Omental fat pad (tissue), 4 donors: ENCODE data around the gene TESMIN. TPM values are rescaled to one million over a fixed set of nuclear protein-coding genes. Genes with fewer than 3 reads are reported as not detected.
A peak's percentile ranks its signal among the peaks of the same experiment; 100 is the strongest.

Experiments
- ATAC-seq: fragments of 150-250 bp; one replicate; pipeline ENCODE4 v1.9.1; 2016; ENCODE audit warnings: mild to moderate bottlenecking, moderate library complexity; ENCODE audit not compliant: low FRiP score
- DNase-seq: peaks from one replicate; pipeline ENCODE4 v3.0.0-alpha.2; 2019; ENCODE audit warnings: low spot score
- CTCF ChIP-seq, 3 donors: fragments of 450-650 bp; IDR thresholded peaks; one replicate each; pipeline ENCODE4 v1.5.1; 2016 to 2017; ENCODE audit warnings: antibody characterized with exemption in 3 of 3, mild to moderate bottlenecking in 3 of 3, moderate library complexity in 2 of 3
- total RNA-seq, 4 donors: library from RNA; depleted of rRNA; stranded (reverse); fragments of >200 nt; gene quantifications; one replicate each; pipeline ENCODE4 v1.1.0, GENCODE V29; 2016

The TESMIN gene
- total RNA-seq, 4 donors from 2014 or later, result 0.36 to 2.2 (median 0.47) TPM

- ATAC-seq (peak; percentile 64), DNase-seq (no peak)
- no peak for TF ChIP-seq CTCF (IDR thresholded peaks at IDR 0.05)
Measured at GRCh38 chr11:68658661-68659060, 92.7 kb downstream of the TESMIN start.

GRCh38 chr11:68658097-68658496 is 93.2 kb downstream of the TESMIN start:
- no peak for TF ChIP-seq CTCF (IDR thresholded peaks at IDR 0.05)
- DNase-seq (no peak), ATAC-seq (no peak)

Other genes starting within 250 kb of the TESMIN start
- gene GAL, start 67.0 kb downstream of the TESMIN start, total RNA-seq, result 1 to 10 TPM in 1 of 4 donors, not detected in 3; 2.0 TPM
- gene CPT1A, start 90.4 kb upstream of the TESMIN start, total RNA-seq, result 10 to 100 TPM; 36.1 to 54.9 (median 48.2) TPM
- 10 to 100 TPM; 31.8 to 57.5 (median 39.1) TPM for gene MRPL21, start 152.3 kb upstream of the TESMIN start, total RNA-seq
- 10 to 100 TPM in 3 of 4 donors, 1 to 10 TPM in 1; 8.7 to 23.4 (median 13.8) TPM for gene IGHMBP2, start 152.4 kb upstream of the TESMIN start, total RNA-seq
- not detected for gene MRGPRD, start 229.5 kb upstream of the TESMIN start, total RNA-seq